IMR-90 (cell line): ENCODE results near the gene LPGAT1. TPM values are rescaled to one million over a fixed set of nuclear protein-coding genes. Genes with fewer than 3 reads are reported as not detected.

Source experiments
- ATAC-seq: fragments of 200-7000 bp; cut with Tn5 transposase; 2 replicates; pipeline ENCODE4 v1.9.1; 2020; ENCODE audit warnings: low read depth, mild to moderate bottlenecking, moderate library complexity
- BruUV-seq: library from RNA; stranded (reverse); fragments of 400-500 nt; replicated peaks from 2 replicates; lab custom pipeline; 2021; lab: Mats Ljungman, UMichigan
- CTCF ChIA-PET: fragments of 300-600 bp; formaldehyde crosslinking; extraction: SDS; loops from one replicate; lab custom pipeline; 2021; ENCODE audit warnings: antibody characterized with exemption; lab: Yijun Ruan, JAX
- POLR2A ChIA-PET: fragments of 300-600 bp; sonication (Branson Sonifier 250); formaldehyde crosslinking; loops from one replicate; lab custom pipeline; 2022; ENCODE audit warnings: antibody characterized with exemption; ENCODE audit not compliant: unreplicated experiment; lab: Charles Lee
- DNase-seq: peaks from one replicate; pipeline ENCODE4 v3.0.0; 2013
- H2AFZ ChIP-seq: replicated peaks from 2 replicates; pipeline ENCODE3; 2013; ENCODE audit warnings: low read length, mild to moderate bottlenecking; ENCODE audit not compliant: poor library complexity
- H2AK5ac ChIP-seq: 2 replicates; pipeline ENCODE4 v1.6.1; 2013; ENCODE audit warnings: low read depth, low read length, inconsistent platforms
- H2AK9ac ChIP-seq: replicated peaks from 2 replicates; pipeline ENCODE3; 2013; ENCODE audit warnings: mild to moderate bottlenecking, low read depth, low read length, moderate library complexity; ENCODE audit not compliant: poor library complexity
- H2BK120ac ChIP-seq: 2 replicates; pipeline ENCODE4 v1.6.1; 2013; ENCODE audit warnings: low read depth, low read length, inconsistent platforms
- H2BK15ac ChIP-seq: 3 replicates; pipeline ENCODE4 v1.6.1; 2013; ENCODE audit warnings: low read depth, low read length, inconsistent platforms
- H2BK20ac ChIP-seq: 2 replicates; pipeline ENCODE4 v1.6.1; 2013; ENCODE audit warnings: low read depth, mild to moderate bottlenecking, inconsistent platforms, low read length, moderate library complexity
- H2BK5ac ChIP-seq: 2 replicates; pipeline ENCODE4 v1.6.1; 2013; ENCODE audit warnings: mild to moderate bottlenecking, low read depth, low read length, inconsistent platforms; ENCODE audit not compliant: poor library complexity, severe bottlenecking
- H3K14ac ChIP-seq: replicated peaks from 2 replicates; pipeline ENCODE4 v1.6.1; 2013; ENCODE audit warnings: low read depth, low read length, inconsistent platforms
- H3K18ac ChIP-seq: 2 replicates; pipeline ENCODE4 v1.6.1; 2013; ENCODE audit warnings: low read depth, low read length, control low read depth
- H3K23ac ChIP-seq: 2 replicates; pipeline ENCODE4 v1.6.1; 2013; ENCODE audit warnings: low read depth, low read length, inconsistent platforms
- H3K27ac ChIP-seq: 2 replicates; pipeline ENCODE4 v1.5.1; 2013; ENCODE audit warnings: mild to moderate bottlenecking, control low read depth, low read length; ENCODE audit not compliant: insufficient read depth
- H3K27me3 ChIP-seq: 2 replicates; pipeline ENCODE4 v1.6.1; 2013; ENCODE audit warnings: low read length; ENCODE audit not compliant: control insufficient read depth, insufficient read depth
- H3K36me3 ChIP-seq: 2 replicates; pipeline ENCODE4 v1.6.1; 2013; ENCODE audit warnings: low read length, mixed read lengths; ENCODE audit not compliant: control insufficient read depth, insufficient read depth
- H3K4ac ChIP-seq: 2 replicates; pipeline ENCODE4 v1.6.1; 2013; ENCODE audit warnings: low read depth, low read length, inconsistent platforms
- H3K4me1 ChIP-seq: 2 replicates; pipeline ENCODE4 v1.6.1; 2013; ENCODE audit warnings: low read length, mixed read lengths; ENCODE audit not compliant: control insufficient read depth, insufficient read depth
- H3K4me2 ChIP-seq: 2 replicates; pipeline ENCODE4 v1.6.1; 2013; ENCODE audit warnings: low read depth, mild to moderate bottlenecking, control low read depth, low read length, moderate library complexity
- H3K4me3 ChIP-seq: 2 replicates; pipeline ENCODE4 v1.5.1; 2013; ENCODE audit warnings: low read depth, mild to moderate bottlenecking, control low read depth, low read length, moderate library complexity; ENCODE audit not compliant: insufficient read depth
- H3K56ac ChIP-seq: 2 replicates; pipeline ENCODE4 v1.6.1; 2013; ENCODE audit warnings: low read length, inconsistent platforms; ENCODE audit not compliant: insufficient read depth; ENCODE audit errors: extremely low read depth
- H3K79me1 ChIP-seq, 2 experiments: 2 replicates each; pipeline ENCODE4 v1.6.1; 2013; ENCODE audit warnings: low read length in 2 of 2, inconsistent platforms in 1 of 2, low read depth in 1 of 2
- H3K9ac ChIP-seq: 2 replicates; pipeline ENCODE4 v1.6.1; 2013; ENCODE audit warnings: low read depth, low read length, control low read depth
- H3K9me1 ChIP-seq: 2 replicates; pipeline ENCODE4 v1.6.1; 2013; ENCODE audit warnings: low read length, inconsistent platforms; ENCODE audit not compliant: insufficient read depth
- H3K9me3 ChIP-seq: 2 replicates; pipeline ENCODE4 v1.6.1; 2013; ENCODE audit warnings: low read length; ENCODE audit not compliant: control insufficient read depth, insufficient read depth
- H4K20me1 ChIP-seq: 2 replicates; pipeline ENCODE4 v1.6.1; 2013; ENCODE audit warnings: low read length, inconsistent platforms; ENCODE audit not compliant: insufficient read depth
- H4K5ac ChIP-seq: 2 replicates; pipeline ENCODE4 v1.6.1; 2013; ENCODE audit warnings: mild to moderate bottlenecking, low read depth, low read length, control low read depth
- H4K8ac ChIP-seq, 2 experiments: 2 replicates each; pipeline ENCODE4 v1.6.1; 2013; ENCODE audit warnings: low read depth in 2 of 2, low read length in 2 of 2, control low read depth in 1 of 2, inconsistent platforms in 1 of 2
- H4K91ac ChIP-seq: 2 replicates; pipeline ENCODE4 v1.6.1; 2013; ENCODE audit warnings: low read depth, low read length, inconsistent platforms; ENCODE audit not compliant: insufficient read depth
- FOS ChIP-seq: fragments of 150-350 bp; IDR thresholded peaks from 2 replicates; pipeline ENCODE4 v1.6.1; 2016; ENCODE audit warnings: low read depth, low read length
- MAZ ChIP-seq: IDR thresholded peaks from 2 replicates; pipeline ENCODE4 v1.6.1; 2012; ENCODE audit warnings: low read depth, mild to moderate bottlenecking, low read length, improper control_type of control experiment, moderate library complexity, borderline replicate concordance
- NFE2L2 ChIP-seq: fragments of 150-350 bp; IDR thresholded peaks from 2 replicates; pipeline ENCODE4 v1.6.1; 2016; ENCODE audit warnings: low read depth, mild to moderate bottlenecking, low read length
- RAD21 ChIP-seq: IDR thresholded peaks from 2 replicates; pipeline ENCODE4 v1.6.1; 2012; ENCODE audit warnings: low read length, improper control_type of control experiment
- RCOR1 ChIP-seq: IDR thresholded peaks from 2 replicates; pipeline ENCODE4 v1.6.1; 2012; ENCODE audit warnings: mild to moderate bottlenecking, low read length, improper control_type of control experiment; ENCODE audit not compliant: insufficient replicate concordance
- SMC3 ChIP-seq: fragments of 150-350 bp; IDR thresholded peaks from 2 replicates; pipeline ENCODE4 v1.6.1; 2016; ENCODE audit warnings: low read depth, mild to moderate bottlenecking, antibody characterized with exemption, low read length, moderate library complexity
- WGBS, 2 experiments: methylation state at CpG; one replicate each; pipeline versions ENCODE4 v1.1.5 to v1.1.7; 2013; ENCODE audit warnings: missing lambda C conversion rate in 2 of 2; ENCODE audit not compliant: insufficient read length in 1 of 2; ENCODE audit errors: extremely low coverage in 2 of 2; 5-methylcytosine and 5-hydroxymethylcytosine counted together
- dilution Hi-C: fragments of 300-500 bp; cut with HindIII; formaldehyde crosslinking; loops from one replicate; pipeline ENCODE4 v1.14.3; 2018; ENCODE audit warnings: low sequenced_read_pairs; ENCODE audit not compliant: unreplicated experiment
- in situ Hi-C: fragments of 300-500 bp; cut with MboI; formaldehyde crosslinking; loops from 3 replicates; pipeline ENCODE4 v1.14.3; 2019; ENCODE audit warnings: low sequenced_read_pairs, inconsistent platforms, mixed read lengths
- intact Hi-C: fragments of 100-400 bp; cut with micrococcal nuclease; formaldehyde crosslinking; loops from 2 replicates; pipeline ENCODE4 v1.10.0; 2022
- polyA plus RNA-seq, 3 experiments: library from polyadenylated mRNA; depleted of rRNA; stranded (reverse); fragments of >200 nt; gene quantifications; 2 replicates each; pipeline ENCODE4 v1.2.3, GENCODE V29; 2012; ENCODE audit warnings: low replicate concordance in 1 of 3
- total RNA-seq: library from RNA; depleted of rRNA; stranded (reverse); fragments of >200 nt; gene quantifications from 2 replicates; pipeline ENCODE4 v1.2.3, GENCODE V29; 2012

The LPGAT1 gene
- total and polyA plus RNA-seq, 2 of the 4 experiments (the other 2 are of a cell fraction) = 6.7 to 13.6 TPM

GRCh38 chr1:211741116-211741515 is 89.4 kb downstream of the LPGAT1 start:
- no peak overlapping the region for H3K4me3 ChIP-seq
- no peak overlapping the region for H3K18ac ChIP-seq
- ATAC-seq (no peak), DNase-seq (no peak)
- no peak overlapping the region for H2BK5ac ChIP-seq
- no peak overlapping the region for H2BK15ac ChIP-seq
- H4K8ac ChIP-seq = no peak overlapping the region
- no peaks in the 10 kb centered on the region for H3K36me3 ChIP-seq
- no peak overlapping the region for H3K23ac ChIP-seq
- WGBS, 2 experiments = no CpG with 5 or more reads among the region's 9 CpGs
- H3K4me2 ChIP-seq = no peak overlapping the region
- no peak overlapping the region for H3K14ac ChIP-seq
- H4K91ac ChIP-seq = no peak overlapping the region
- ChIA-PET POLR2A (no interaction called here), CTCF (interaction anchor here (0.6 to 0.8 kb wide), 2 partner anchors 61 to 84 kb away, joined by 4 read pairs; no protein-coding TSS in a partner anchor)
- no peak overlapping the region for H4K5ac ChIP-seq
- H3K9ac ChIP-seq = no peak overlapping the region
- dilution Hi-C loops = no loop called here
- no peak overlapping the region for H2AK5ac ChIP-seq
- no peaks in the 10 kb centered on the region for H3K9me1 ChIP-seq
- H3K4ac ChIP-seq = no peak overlapping the region
- in situ Hi-C loops = no loop called here
- no peak overlapping the region for H2BK120ac ChIP-seq
- no peak overlapping the region for H2AFZ ChIP-seq
- intact Hi-C loops = no loop called here
- no peak overlapping the region for H2AK9ac ChIP-seq
- H3K56ac ChIP-seq = no peak overlapping the region
- H3K9me3 ChIP-seq = no peaks in the 10 kb centered on the region
- H4K20me1 ChIP-seq = no peaks in the 10 kb centered on the region
- no peaks in the 10 kb centered on the region for H3K79me1 ChIP-seq
- no peaks in the 10 kb centered on the region; the same call in none of the 2 replicates for H3K27me3 ChIP-seq
- no peak overlapping the region for H3K27ac ChIP-seq
- no peak overlapping the region for H2BK20ac ChIP-seq
- TF ChIP-seq MAZ = no peak
- TF ChIP-seq SMC3 = no peak
- TF ChIP-seq RAD21 = no peak
- no peak for TF ChIP-seq FOS
- no peak for TF ChIP-seq NFE2L2
- TF ChIP-seq RCOR1 = no peak
- no peaks in the 10 kb centered on the region for H3K4me1 ChIP-seq
- BruUV-seq = no TSS peak
